GM21367 (cell line): ENCODE data around the gene HNMT.
"Not testable (repeated sequence)": the region's sequence is repeated elsewhere in the genome, so short reads cannot be mapped to it uniquely, and the experiment has no call there.

Source experiments
- ATAC-seq: cut with Tn5 transposase; IDR thresholded peaks from one replicate; pipeline ENCODE4 v1.9.1; 2021; ENCODE audit not compliant: unreplicated experiment

HNMT gene

DNA sequence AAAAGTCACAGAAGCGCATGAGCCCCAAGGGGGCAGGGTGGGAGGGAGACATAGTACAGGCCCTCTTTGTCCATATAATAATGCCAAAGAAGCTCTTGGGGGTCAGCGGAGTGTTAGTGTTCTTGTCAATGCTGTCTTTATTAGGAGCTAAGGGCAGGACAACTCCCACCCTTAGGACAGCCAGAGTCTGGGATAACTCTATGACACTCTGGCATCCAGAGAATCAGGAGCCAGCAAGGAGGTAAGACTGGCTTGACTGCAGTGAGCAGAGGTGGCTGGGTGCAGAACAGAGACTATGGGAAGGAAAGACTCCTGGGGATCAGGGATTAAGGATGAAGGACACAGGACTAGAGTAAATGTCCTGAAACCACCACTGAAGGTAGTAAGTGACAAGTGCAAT, 19.0 kb upstream of the HNMT start:
- no peak for ATAC-seq

DNA sequence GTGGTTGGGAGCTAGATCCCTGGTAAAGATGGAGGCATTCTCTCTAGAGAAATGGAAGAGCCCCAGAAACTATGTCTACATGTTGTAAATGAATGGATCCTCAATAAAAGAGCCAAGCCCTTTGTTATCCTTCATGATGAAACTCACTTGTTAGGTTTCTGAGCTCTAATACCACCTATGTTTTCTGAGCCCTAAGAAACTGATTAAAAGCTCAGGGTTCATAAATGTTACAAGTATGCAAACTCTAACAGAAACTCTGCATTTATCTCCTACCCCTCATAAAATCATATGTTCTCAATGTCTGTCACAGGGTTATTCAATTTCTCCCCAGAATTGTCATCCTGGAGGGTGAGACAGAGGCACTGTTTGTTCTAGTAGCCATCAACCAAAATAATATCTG, 18.0 kb upstream of the HNMT start:
- no peak for ATAC-seq

DNA sequence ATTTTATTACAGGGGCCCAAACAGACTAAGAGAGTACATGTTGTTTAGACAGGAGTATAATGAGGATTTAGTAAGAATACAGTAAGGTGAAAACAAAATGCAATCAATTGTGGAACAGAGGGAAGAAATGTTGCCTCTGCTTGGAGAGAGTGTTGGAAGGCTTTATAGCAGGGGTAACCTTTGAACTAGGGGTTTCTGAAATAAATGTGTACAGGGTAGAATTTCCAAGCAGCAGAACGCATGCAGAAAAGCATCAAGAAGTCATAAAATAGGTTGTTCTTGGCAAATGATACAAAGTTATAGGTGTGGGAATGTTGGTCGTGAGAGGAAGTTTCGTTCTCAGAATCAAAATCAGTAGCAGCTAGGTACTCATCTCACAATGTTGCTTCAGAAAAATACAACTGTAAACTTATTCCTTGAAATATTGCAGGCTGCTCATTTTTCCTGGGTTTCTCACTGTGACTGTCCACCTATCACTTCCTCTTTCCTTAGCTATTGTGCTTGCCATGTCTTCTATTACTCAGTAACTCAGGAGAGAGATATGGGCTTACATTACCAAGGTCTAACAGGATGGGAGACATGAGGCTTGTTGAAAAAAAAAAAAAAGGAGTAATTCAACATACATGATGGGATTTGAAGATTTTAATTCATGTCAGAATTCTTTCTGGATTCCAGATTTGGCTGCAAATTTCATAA, 17.1 kb upstream of the HNMT start:
- no peak for ATAC-seq

DNA sequence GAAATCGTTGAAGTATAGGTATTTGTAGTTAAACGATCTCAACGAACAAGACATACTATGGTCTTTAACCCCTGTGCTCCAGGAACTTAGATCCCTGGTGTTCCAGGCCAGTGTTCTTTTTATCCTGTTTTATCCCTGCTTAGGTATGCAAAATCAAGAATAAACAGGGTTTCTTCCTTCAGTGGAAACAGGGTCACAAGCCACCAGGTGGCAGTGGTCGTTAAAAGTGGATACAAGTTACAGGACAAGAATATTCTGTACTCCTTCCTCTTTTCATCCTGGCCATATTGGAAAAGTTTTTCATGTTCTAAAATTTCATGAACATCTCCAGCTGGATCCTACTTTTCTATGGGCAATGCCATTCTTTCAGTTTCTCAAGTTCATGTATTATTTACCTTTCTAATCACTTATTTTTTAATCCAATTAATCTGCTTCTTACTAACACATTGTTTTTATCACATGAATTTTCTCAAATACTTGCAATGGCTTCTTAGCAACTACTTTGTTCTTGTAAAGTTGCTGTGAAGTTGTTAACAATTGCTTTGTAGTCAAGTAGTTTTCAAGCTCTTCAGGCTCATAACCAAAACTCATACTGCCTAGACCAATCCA, 16.4 kb upstream of the HNMT start:
- ATAC-seq: no peak

DNA sequence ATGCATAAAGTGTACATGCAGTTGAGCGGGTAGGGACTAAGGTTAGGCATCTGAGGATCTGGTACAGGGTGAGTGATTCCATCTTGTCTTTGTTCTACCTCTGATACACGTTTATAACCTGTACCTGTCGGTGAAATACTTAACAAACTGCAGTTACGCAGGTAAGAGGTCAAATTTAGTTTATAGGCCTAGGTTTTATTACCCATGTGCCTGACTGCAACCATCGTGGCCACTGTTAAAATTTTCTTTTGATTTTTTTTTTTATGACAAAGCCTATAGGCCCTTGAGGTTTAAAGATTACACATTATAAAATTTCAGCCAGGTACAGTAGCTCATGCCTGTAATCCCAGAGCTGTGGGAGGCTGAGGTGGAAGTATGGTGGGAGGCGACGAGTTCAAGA, 15.4 kb upstream of the HNMT start:
- no peak for ATAC-seq

DNA sequence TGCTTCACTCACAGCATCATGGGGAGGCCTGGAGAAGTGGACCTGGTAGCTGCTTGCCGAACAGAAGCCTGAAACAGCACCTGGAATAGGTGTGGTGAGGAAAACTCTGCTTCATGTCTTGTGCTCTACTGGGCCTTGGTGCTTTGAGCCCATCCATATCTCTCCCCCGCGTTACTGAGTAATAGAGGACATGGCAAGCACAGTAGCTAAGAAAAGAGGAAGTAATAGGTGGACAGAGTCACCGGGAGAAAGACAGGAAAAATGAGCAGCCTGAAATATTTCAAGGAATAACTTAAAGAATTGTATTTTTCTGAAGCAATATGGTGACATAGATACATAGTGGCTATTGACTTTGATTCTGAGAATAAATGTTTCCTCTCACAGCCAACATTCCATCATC, 14.0 kb upstream of the HNMT start:
- ATAC-seq: no peak

DNA sequence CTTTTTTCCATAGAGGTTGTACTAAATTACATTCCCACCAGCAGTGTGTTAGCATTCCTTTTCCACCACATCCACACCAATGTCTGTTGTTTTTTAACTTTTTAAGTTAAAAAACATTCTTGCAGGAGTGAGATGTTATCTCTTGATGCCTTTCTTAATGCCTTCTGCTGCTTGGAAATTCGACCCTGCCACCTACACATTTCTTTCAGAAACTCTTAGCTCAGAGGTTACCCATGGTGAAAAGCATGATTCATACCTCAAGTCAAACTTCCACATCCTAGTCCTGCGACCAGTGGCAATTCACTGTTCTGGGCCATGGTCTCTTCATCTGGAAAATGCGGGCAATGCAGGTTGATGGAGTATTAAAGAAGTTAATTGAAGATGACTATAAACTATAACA, 12.7 kb upstream of the HNMT start:
- ATAC-seq: no peak

DNA sequence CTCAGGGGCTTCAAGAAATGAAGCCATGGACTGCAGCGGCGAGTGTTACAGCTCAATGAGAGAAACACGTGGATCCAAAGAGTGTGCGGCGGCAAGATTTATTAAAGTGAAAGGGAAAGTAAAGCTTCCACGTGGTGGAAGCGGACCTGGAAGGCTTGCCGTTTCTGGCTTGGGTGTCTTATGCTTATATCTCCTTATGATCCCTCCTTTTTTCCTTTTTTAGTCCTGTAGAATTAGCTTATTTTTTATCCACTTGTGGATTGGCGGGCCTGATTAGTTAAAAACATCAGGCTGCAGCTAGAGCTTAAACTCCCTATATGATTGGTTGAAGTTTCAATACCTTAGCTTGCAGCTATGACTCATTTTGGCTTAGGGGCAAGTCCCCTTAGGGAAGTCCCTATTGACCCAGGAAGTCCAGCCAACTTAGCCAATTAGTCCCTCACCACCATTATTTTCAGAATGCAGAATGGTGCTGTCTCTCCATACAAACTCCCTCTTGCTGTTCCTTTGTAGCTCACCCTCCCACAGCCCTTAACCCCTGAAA, 11.6 kb upstream of the HNMT start:
- no peak for ATAC-seq

DNA sequence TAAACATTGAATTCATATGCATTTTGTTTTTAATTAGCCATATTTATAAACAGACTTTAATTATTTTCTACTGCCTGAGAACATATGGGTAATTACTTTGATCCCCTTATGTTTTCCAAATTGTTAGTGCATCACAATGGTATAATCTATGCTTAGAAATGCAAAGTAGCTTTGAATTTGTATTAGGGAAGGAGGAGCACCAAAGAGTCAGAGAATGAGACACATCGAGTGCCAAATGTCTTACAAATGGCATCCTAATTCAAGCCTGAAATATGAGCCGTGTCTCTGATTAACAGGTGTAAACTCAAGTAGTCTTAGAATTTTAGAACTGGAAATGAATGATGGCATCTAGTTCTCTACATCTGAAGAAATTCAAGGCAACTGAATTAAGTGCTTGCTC, 8.7 kb upstream of the HNMT start:
- no peak for ATAC-seq

DNA sequence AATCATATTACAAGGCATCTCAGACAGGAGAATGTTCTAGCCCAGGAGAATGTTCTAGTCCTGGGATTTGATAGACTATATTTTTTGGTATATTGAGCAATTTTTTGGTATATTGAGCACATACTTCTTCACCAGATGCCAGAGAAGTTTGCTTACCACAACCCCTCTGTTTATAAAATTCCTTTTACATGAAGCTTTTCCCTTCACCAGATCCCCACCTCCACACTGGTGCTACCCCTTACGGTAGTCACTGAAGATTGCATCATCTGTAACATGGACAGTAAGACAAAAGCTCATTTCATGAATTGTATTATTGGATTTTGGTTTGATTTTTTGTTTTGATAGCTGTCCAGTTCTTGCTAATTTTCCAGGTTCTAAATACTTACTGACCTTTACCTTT, 7.2 kb upstream of the HNMT start:
- no peak for ATAC-seq

DNA sequence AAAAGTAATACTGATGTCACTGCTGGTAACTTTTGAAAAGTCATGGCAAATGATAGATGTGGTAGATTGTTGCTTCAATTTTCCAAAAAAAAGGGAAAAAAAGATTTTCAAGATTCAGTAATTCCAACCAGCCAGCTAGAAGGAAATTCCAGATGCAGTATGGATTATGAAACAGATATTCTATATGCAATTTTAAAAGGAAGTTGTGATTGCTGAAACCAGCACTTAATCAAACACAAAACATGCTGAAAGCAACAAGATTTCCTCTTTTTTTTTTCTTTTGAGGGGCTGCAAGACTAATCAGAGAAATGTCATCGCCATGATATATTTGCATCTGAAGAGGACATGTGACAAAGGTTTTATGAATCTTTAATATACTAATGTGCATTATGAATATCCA, 5.1 kb upstream of the HNMT start:
- no peak for ATAC-seq

DNA sequence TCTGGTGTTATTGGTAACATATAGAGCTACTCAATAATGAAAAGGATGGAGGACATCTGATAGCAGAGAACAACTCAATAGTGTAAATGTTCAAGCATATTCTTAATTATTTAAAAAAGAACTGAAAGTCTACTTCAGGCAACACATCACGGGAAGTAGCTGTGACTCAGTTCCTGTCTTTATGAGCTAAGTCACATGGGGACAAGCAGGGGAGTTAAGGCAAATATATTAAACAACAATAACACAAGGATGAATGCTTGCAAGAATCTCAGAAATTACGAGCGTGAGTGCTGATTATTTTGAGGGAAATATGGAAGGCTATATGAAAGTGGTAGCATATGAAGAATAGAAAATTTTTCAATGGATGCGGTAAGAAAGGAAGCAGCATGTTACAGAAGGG, 4.0 kb upstream of the HNMT start:
- ATAC-seq: no peak

DNA sequence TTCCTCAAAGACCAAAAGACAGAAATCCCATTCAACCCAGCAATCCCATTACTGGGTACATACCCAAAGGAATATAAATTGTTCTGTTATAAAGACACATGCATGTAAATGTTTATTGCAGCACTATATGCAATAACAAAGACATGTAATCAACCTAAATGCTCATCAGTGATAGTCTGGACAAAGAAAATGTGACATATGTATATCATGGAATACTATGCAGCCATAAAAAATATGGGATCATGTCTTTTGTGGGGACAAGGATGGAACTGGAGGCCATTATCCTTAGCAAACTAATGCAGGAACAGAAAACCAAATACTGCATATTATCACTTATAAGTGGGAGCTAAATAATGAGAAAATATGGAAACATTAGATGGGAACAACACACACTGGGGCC, 2.7 kb upstream of the HNMT start:
- no peak for ATAC-seq

DNA sequence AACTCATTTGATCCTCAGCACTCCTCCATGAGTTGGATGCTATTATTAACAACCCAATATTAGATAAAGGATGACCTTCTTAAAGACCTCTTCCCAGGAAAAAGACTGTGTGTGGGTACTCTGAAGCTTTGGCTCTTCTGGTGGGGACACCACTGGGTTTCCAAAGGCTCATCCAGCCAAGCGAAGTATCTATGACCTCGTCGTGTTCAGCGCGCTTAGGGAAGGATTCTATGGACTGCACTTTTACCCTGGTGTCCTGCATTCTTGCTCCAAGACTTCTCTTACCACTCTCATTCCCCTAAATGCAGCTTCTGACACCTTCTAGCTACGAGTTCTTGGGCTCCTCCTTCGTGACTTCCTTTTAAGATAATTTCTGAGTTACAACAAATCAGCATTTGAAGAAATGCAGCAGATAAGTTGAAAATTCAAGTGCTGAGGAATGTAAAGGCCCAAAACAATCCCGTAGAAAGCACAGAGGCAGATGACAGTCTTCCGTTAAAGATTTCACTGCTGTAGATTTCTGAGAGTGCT, 673 bp upstream of the HNMT start:
- ATAC-seq: no peak

DNA sequence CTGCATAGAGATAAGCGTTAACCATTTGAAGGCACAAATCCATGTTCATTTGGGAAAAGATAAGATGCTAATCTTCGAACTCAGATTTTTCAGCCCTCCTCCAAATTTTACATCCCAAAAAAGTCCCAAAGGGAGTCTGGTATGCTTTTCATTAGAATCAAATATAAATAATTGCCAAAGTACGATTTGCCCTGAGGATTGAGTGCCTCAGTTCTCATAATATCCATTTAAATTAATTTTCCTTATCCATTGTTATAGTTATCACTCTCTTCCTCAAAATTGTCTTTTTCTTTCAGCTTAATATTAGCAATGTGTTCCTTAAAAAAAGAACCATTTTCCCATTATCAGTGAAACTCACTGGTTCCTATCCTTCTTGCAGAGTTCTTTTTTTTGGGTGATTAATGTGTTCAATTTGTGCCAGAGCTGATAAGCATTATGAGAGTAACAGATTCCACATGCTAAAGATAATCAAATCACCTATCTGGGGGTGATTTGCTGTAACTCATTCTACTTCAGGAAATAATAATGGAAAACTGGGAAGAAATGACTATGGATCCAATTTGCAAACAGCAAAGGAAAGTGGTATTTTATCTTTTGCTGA, 686 bp downstream of the HNMT start:
- no peak for ATAC-seq

DNA sequence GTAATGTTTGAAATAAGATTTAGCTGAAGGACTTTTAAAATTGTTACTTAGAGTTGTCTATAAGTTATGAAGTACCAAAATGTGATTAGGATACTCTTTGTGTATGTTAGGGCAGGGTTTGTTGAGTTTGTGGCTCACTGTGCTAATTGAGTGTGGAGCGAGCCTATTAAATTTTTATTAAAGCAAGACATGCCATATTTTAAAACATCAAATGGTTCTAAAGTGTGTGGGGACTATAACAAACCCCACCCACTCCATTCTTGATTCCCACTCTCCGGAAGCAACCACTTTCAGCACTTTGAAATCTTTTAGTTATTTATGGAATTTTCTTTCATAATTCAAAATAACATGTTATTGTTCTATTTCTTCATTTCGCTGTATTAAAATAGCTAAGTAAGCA, 1.8 kb downstream of the HNMT start:
- no peak for ATAC-seq

DNA sequence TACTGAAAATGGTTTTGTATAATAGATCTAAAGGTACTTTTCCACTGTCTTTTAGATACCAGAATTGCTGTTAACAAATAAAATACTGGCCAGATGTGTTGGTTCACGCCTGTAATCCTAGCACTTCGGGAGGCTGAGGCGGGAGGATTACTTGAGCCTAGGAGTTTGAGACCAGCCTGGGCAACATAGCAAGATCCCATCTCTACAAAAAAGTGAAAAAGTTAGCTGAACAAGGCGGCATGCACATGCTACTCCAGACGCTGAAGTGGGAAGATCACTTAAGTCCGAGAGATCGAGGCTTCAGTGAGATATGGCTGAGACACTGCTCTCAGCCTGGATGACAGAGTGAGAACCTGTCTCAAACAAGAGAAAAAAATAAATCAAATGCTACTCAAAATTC, 2.8 kb downstream of the HNMT start:
- ATAC-seq: no peak

DNA sequence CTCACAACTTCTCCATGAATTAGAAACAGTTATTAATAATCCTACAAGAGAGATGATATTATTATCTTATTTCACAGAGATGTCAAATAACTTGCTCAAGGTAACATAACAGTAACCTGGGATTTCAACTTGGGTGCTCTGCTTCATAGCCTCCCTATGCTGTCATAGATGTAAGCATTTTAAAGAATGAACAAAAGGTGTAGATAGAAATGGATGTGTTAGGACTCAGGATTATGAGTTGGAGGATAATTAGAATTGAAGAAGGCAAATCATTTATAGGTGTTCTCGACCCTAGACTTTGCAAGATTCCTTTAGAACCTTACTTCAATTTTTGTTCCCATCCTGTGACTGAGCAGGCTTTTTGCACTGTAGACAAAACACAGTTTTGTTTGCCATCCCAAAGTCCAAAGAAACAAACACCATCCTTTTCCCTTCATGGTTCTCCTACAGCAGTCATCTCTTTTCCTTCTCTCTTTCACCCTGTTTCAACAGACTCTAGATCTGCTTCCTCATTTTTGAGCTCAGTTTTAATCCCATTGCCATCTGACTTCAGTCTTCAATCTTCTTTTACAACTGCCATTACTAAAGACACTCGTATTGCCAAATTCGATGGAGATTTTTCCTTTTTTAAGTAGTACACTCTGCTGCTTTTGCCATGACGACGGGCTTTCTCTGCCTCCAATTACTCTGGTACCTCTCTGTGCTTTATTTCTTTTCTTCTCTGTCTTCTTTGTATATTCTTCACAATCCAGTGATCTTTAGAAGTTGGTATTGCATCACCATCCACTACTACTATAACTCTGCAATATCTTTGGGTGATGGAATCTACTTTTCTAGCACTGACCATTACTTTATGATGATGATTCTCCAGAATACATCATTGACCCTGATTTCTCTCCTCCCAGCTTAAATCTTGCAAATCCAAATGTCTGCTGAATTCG, 4.5 kb downstream of the HNMT start:
- no peak for ATAC-seq

DNA sequence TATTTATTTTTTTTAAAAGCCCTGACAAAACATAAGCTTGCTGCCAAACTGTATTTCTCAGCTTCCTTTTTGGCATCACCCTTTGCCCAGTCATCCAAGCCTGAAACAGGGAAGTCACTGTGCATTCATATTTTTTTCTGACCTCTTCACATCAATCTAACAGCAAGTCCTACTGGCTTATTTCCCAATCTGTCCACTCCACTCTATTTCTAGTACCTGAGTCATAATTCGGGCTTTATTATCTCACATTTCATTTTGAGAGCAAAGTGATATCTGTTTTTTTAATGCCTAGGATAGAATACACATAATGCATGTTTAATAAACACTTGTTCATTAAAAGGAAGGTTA, 5.1 kb downstream of the HNMT start:
- no peak for ATAC-seq

DNA sequence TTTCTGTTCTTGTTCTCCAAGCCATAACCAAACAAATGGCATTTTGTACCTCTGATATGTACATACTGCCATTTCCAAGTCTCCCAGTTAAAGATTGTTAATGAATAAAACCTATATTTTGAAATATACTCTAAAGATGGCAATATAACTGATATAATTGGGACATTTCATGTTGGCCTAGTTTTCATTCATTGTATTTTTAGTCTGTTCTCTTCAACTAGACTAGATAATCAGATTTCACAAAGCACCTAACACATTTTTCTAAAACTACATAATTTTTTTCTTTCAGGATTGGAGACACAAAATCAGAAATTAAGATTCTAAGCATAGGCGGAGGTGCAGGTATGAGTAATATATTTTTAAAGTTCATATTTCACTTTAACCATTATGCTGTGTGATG, 5.6 kb downstream of the HNMT start:
- no peak for ATAC-seq

DNA sequence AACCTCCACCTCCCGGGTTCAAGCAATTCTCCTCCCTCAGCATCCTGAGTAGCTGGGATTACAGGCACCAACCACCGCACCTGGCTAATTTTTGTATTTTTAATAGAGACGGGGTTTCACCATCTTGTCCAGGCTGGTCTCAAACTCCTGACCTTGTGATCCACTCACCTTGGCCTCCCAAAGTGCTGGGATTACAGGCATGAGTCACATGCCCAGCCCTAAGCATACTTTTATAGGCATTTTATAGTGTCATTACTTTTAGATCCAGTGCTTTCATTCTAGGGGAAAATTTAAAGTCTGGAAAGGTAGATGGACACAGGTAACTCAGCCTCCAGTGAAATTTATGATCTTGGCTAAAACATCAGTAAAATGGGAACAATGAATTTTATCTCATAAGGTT, 7.0 kb downstream of the HNMT start:
- ATAC-seq: not testable (repeated sequence)
